K562 (cell line): ENCODE measurements around the gene SLC12A6. TPM values are rescaled to one million over a fixed set of nuclear protein-coding genes. Genes with fewer than 3 reads are reported as not detected.

Experiments used
- ATF1 ChIP-seq, 2 experiments: fragments of 450-650 bp in 1 of 2; IDR thresholded peaks; 2 replicates each; pipeline ENCODE4 v1.6.1; 2016; ENCODE audit warnings: missing compliant biosample characterization in 1 of 2, missing genetic modification characterization in 1 of 2
- CBX8 ChIP-seq: fragments of 200-600 bp; sonication (generic); IDR thresholded peaks from 2 replicates; pipeline ENCODE4 v1.6.1; 2012; ENCODE audit warnings: borderline replicate concordance, mixed run types, low read depth, mild to moderate bottlenecking, moderate library complexity, mixed read lengths, low read length, control low read depth, inconsistent platforms; ENCODE audit not compliant: poor library complexity, severe bottlenecking; ENCODE audit errors: extremely low read depth
- CHD4 ChIP-seq: fragments of 200-600 bp; sonication (generic); IDR thresholded peaks from 3 replicates; pipeline ENCODE4 v1.6.1; 2012; ENCODE audit warnings: low read depth, mild to moderate bottlenecking, mixed read lengths, low read length, inconsistent platforms; ENCODE audit not compliant: insufficient read depth, insufficient replicate concordance, poor library complexity, severe bottlenecking
- ELF4 ChIP-seq: fragments of 450-650 bp; formaldehyde crosslinking; IDR thresholded peaks from 2 replicates; pipeline ENCODE4 v1.4.0; 2022; ENCODE audit warnings: missing genetic modification characterization
- ETS2 ChIP-seq: IDR thresholded peaks from 2 replicates; pipeline ENCODE4 v1.6.1; 2016; ENCODE audit warnings: borderline replicate concordance, missing genetic modification characterization, mild to moderate bottlenecking, moderate library complexity, missing compliant biosample characterization; ENCODE audit not compliant: poor library complexity, severe bottlenecking
- EWSR1 ChIP-seq: fragments of 450-650 bp; IDR thresholded peaks from 2 replicates; pipeline ENCODE4 v1.6.1; 2018; ENCODE audit warnings: borderline replicate concordance, mild to moderate bottlenecking, low read depth, moderate library complexity; ENCODE audit not compliant: partially characterized antibody
- GABPB1 ChIP-seq: sonication (generic); formaldehyde crosslinking; IDR thresholded peaks from 2 replicates; pipeline ENCODE4 v1.8.0; 2022; ENCODE audit warnings: mild to moderate bottlenecking, missing genetic modification reagents
- GATA2 ChIP-seq: sonication (generic); formaldehyde crosslinking; IDR thresholded peaks from 2 replicates; pipeline ENCODE4 v1.4.0; 2020; ENCODE audit warnings: mild to moderate bottlenecking, missing genetic modification reagents
- HMG20B ChIP-seq: fragments of 250-450 bp; sonication (Bioruptor Pico); IDR thresholded peaks from 2 replicates; pipeline ENCODE4 v1.5.0; 2021; ENCODE audit warnings: mild to moderate bottlenecking
- JUND ChIP-seq, 2 experiments: IDR thresholded peaks; 2 replicates in 1 of 2; 3 replicates in 1 of 2; pipeline ENCODE4 v1.6.1; 2011; ENCODE audit warnings: borderline replicate concordance in 2 of 2, low read depth in 2 of 2, low read length in 2 of 2, improper control_type of control experiment in 1 of 2, missing biosample characterization in 1 of 2, missing genetic modification characterization in 1 of 2, missing genetic modification reagents in 1 of 2
- KAT2B ChIP-seq: IDR thresholded peaks from one replicate; pipeline ENCODE4 v1.6.1; 2012; ENCODE audit warnings: low read depth, mild to moderate bottlenecking, control low read depth, inconsistent platforms, low read length, moderate library complexity
- LCOR ChIP-seq: sonication (generic); formaldehyde crosslinking; IDR thresholded peaks from 2 replicates; pipeline ENCODE4 v1.8.0; 2022; ENCODE audit warnings: mild to moderate bottlenecking, missing genetic modification reagents
- MAFK ChIP-seq: IDR thresholded peaks from 2 replicates; pipeline ENCODE4 v1.6.1; 2011; ENCODE audit warnings: low read length, improper control_type of control experiment
- MITF ChIP-seq: IDR thresholded peaks from 2 replicates; pipeline ENCODE4 v1.6.1; 2014; ENCODE audit warnings: antibody characterized with exemption
- NFATC3 ChIP-seq: fragments of 450-650 bp; IDR thresholded peaks from 2 replicates; pipeline ENCODE4 v1.6.1; 2017; ENCODE audit warnings: mild to moderate bottlenecking
- NFRKB ChIP-seq: fragments of 450-650 bp; IDR thresholded peaks from 2 replicates; pipeline ENCODE4 v1.6.1; 2016; ENCODE audit warnings: low read depth
- NR2C1 ChIP-seq, 2 experiments: fragments of 450-650 bp; IDR thresholded peaks; 2 replicates each; pipeline ENCODE4 v1.6.1; 2017; ENCODE audit warnings: mild to moderate bottlenecking in 2 of 2, antibody characterized with exemption in 1 of 2, inconsistent platforms in 1 of 2, missing compliant biosample characterization in 1 of 2, missing genetic modification characterization in 1 of 2
- NR3C1 ChIP-seq: sonication (generic); formaldehyde crosslinking; IDR thresholded peaks from 2 replicates; pipeline ENCODE4 v1.8.1; 2022; ENCODE audit warnings: missing genetic modification reagents
- POLR2H ChIP-seq: IDR thresholded peaks from 2 replicates; pipeline ENCODE4 v1.6.1; 2016; ENCODE audit warnings: missing genetic modification characterization, low read depth, mild to moderate bottlenecking, control low read depth, missing compliant biosample characterization, moderate library complexity
- PTBP1 ChIP-seq: fragments of 200-400 bp; formaldehyde crosslinking; IDR thresholded peaks from 2 replicates; pipeline ENCODE4 v1.6.1; 2017; ENCODE audit warnings: low read depth, low read length
- SMARCA4 ChIP-seq: fragments of 450-650 bp; IDR thresholded peaks from 2 replicates; pipeline ENCODE4 v1.6.1; 2016
- STAT5A ChIP-seq: IDR thresholded peaks from 2 replicates; pipeline ENCODE4 v1.6.1; 2012; ENCODE audit warnings: low read length, inconsistent platforms, borderline replicate concordance
- USF2 ChIP-seq: sonication (generic); formaldehyde crosslinking; IDR thresholded peaks from 2 replicates; pipeline ENCODE4 v1.5.0; 2020; ENCODE audit warnings: missing genetic modification reagents
- ZNF232 ChIP-seq: sonication (generic); formaldehyde crosslinking; IDR thresholded peaks from 2 replicates; pipeline ENCODE4 v1.8.0; 2022; ENCODE audit warnings: mild to moderate bottlenecking, missing genetic modification reagents
- ZNF764 ChIP-seq: fragments of 250-450 bp; sonication (Bioruptor Pico); IDR thresholded peaks from 2 replicates; pipeline ENCODE4 v1.4.0; 2020; ENCODE audit warnings: low read depth, mild to moderate bottlenecking, moderate library complexity
- polyA plus RNA-seq, 8 experiments: library from polyadenylated mRNA; depleted of rRNA in 4 of 8; stranded (reverse) in 5 of 8; unstranded in 3 of 8; fragments of >200 nt; fragmentation: Nextera tagmentation in 2 of 8; fragmentation: Illumina TruSeq in 1 of 8; extraction: Ambion mirVana in 2 of 8; extraction: Trizol in 1 of 8; gene quantifications; 2 replicates each; pipeline versions ENCODE4 v1.2.1 to v1.2.3, GENCODE V29; 2011 to 2014; ENCODE audit warnings: inconsistent platforms in 1 of 8, missing spikeins in 1 of 8
- total RNA-seq, 7 experiments: library from RNA; depleted of rRNA in 6 of 7; stranded (reverse); fragments of >200 nt in 6 of 7; fragmentation: Illumina TruSeq in 2 of 7; extraction: Trizol in 2 of 7; gene quantifications; 2 replicates each; pipeline versions ENCODE4 v1.2.1 to v1.2.3, GENCODE V29; 2011 to 2021; ENCODE audit warnings: low replicate concordance in 1 of 7

SLC12A6 gene
- total and polyA plus RNA-seq, 9 of the 15 experiments (the other 6 are each of a cell fraction or from before 2014, with no cell fraction given): 1.4 to 16.4 (median 6.7) TPM

- 0 out of 2 replicates have a peak, but pooled peaks have one; percentile 32 for TF ChIP-seq GATA2 (CRISPR knock-in tag)
- TF ChIP-seq JUND (IDR thresholded peaks at IDR 0.05; ENCODE audit: borderline replicate concordance, low read depth, low read length): no peak
- TF ChIP-seq JUND (tag; IDR thresholded peaks at IDR 0.05; ENCODE audit: borderline replicate concordance, low read depth, low read length): no peak
- TF ChIP-seq NFRKB: no peak
- TF ChIP-seq CHD4: no peak
- TF ChIP-seq USF2 (CRISPR knock-in tag): peak; percentile 97
- TF ChIP-seq NFATC3: no peak
- no peak for TF ChIP-seq PTBP1
- no peak for TF ChIP-seq POLR2H (tag)
- no peak for TF ChIP-seq ELF4 (CRISPR knock-in tag)
- TF ChIP-seq HMG20B (CRISPR knock-in tag): no peak
- no peak; the same call in 1 of the 2 replicates for TF ChIP-seq MITF
- TF ChIP-seq STAT5A: no peak
- TF ChIP-seq NR3C1 (CRISPR knock-in tag): no peak
- TF ChIP-seq KAT2B: no peak
- TF ChIP-seq CBX8: no peak
- no peak for TF ChIP-seq EWSR1
- TF ChIP-seq GABPB1: no peak
- peak; percentile 61; the same call in 1 of the 2 replicates for TF ChIP-seq NR2C1 (IDR thresholded peaks at IDR 0.05)
- TF ChIP-seq NR2C1 (tag; IDR thresholded peaks at IDR 0.05): peak; percentile 28; the same call in 1 of the 2 replicates
- no peak for TF ChIP-seq ATF1 (CRISPR knock-in tag; IDR thresholded peaks at IDR 0.05)
- TF ChIP-seq ATF1 (tag; IDR thresholded peaks at IDR 0.05): no peak
- no peak for TF ChIP-seq MAFK
- TF ChIP-seq ZNF232 (CRISPR knock-in tag): no peak
- no peak for TF ChIP-seq ZNF764
- no peak for TF ChIP-seq LCOR
- TF ChIP-seq SMARCA4: peak; percentile 49; the same call in 1 of the 2 replicates
- TF ChIP-seq ETS2 (tag): no peak
Observed at GRCh38 chr15:34318277-34319079, 19.1 kb downstream of the SLC12A6 start (continued).
